Rectal smooth muscle tissue (tissue), 1 donor: ENCODE data around the gene TP53I13.
A peak's percentile ranks its signal among the peaks of the same experiment; 100 is the strongest.

Source experiments
- H3K27ac ChIP-seq: one replicate; pipeline ENCODE4 v1.7.0; 2013; ENCODE audit warnings: low read depth, low read length, inconsistent platforms
- H3K27me3 ChIP-seq: one replicate; pipeline ENCODE4 v1.7.0; 2013; ENCODE audit warnings: low read length; ENCODE audit not compliant: control insufficient read depth, insufficient read depth
- H3K36me3 ChIP-seq: one replicate; pipeline ENCODE4 v1.7.0; 2013; ENCODE audit warnings: low read length; ENCODE audit not compliant: control insufficient read depth, insufficient read depth
- H3K4me1 ChIP-seq: one replicate; pipeline ENCODE4 v1.7.0; 2013; ENCODE audit warnings: low read length; ENCODE audit not compliant: control insufficient read depth, insufficient read depth
- H3K4me3 ChIP-seq: one replicate; pipeline ENCODE4 v1.7.0; 2013; ENCODE audit warnings: low read length
- H3K9ac ChIP-seq: one replicate; pipeline ENCODE4 v1.7.0; 2013; ENCODE audit warnings: low read length

TP53I13 gene

GRCh38 chr17:29578626-29579485 is 10.4 kb downstream of the TP53I13 start:
- no peaks in the 10 kb centered on the region for H3K27me3 ChIP-seq
- no peak overlapping the region for H3K27ac ChIP-seq
- H3K4me3 ChIP-seq = no peak overlapping the region
- peaks cover 10% of the 10 kb centered on the region for H3K4me1 ChIP-seq
- peaks cover 23% of the 10 kb centered on the region for H3K36me3 ChIP-seq
- H3K9ac ChIP-seq = no peak overlapping the region

GRCh38 chr17:29579866-29580771 is 11.6 kb downstream of the TP53I13 start:
- H3K4me1 ChIP-seq = peaks cover 10% of the 10 kb centered on the region
- no peak overlapping the region for H3K4me3 ChIP-seq
- H3K36me3 ChIP-seq = peaks cover 18% of the 10 kb centered on the region
- no peak overlapping the region for H3K9ac ChIP-seq
- H3K27ac ChIP-seq = no peak overlapping the region
- no peaks in the 10 kb centered on the region for H3K27me3 ChIP-seq

- no peak overlapping the region for H3K4me3 ChIP-seq
- peaks cover 10% of the 10 kb centered on the region for H3K4me1 ChIP-seq
- peaks cover 3% of the 10 kb centered on the region for H3K36me3 ChIP-seq
- H3K27ac ChIP-seq = no peak overlapping the region
- H3K27me3 ChIP-seq = no peaks in the 10 kb centered on the region
- no peak overlapping the region for H3K9ac ChIP-seq
Measured at GRCh38 chr17:29581583-29582253, 13.2 kb downstream of the TP53I13 start.

- no peak overlapping the region for H3K27ac ChIP-seq
- H3K36me3 ChIP-seq = peaks cover 3% of the 10 kb centered on the region
- no peak overlapping the region for H3K9ac ChIP-seq
- no peak overlapping the region for H3K4me3 ChIP-seq
- peaks cover 8% of the 10 kb centered on the region for H3K4me1 ChIP-seq
- no peaks in the 10 kb centered on the region for H3K27me3 ChIP-seq
Measured at GRCh38 chr17:29582254-29582765, 13.8 kb downstream of the TP53I13 start.

- H3K4me3 ChIP-seq = no peak overlapping the region
- no peak overlapping the region for H3K27ac ChIP-seq
- H3K4me1 ChIP-seq = peaks cover 6% of the 10 kb centered on the region
Measured at GRCh38 chr17:29582772-29583171, 14.3 kb downstream of the TP53I13 start.

GRCh38 chr17:29583324-29584248 is 15.1 kb downstream of the TP53I13 start:
- Histone ChIP-seq H3K9ac (no peak overlapping the region), H3K36me3 (no peaks in the 10 kb centered on the region), H3K4me1 (peaks cover 10% of the 10 kb centered on the region), H3K27me3 (no peaks in the 10 kb centered on the region), H3K4me3 (no peak overlapping the region), H3K27ac (no peak overlapping the region)

More at GRCh38 chr17:29582772-29583171, 14.3 kb downstream of the TP53I13 start:
- H3K27me3 ChIP-seq = no peaks in the 10 kb centered on the region
- no peak overlapping the region for H3K9ac ChIP-seq
- H3K36me3 ChIP-seq = peaks cover 3% of the 10 kb centered on the region

- Histone ChIP-seq H3K27me3 (no peaks in the 10 kb centered on the region), H3K27ac (peak overlapping the region; percentile 12), H3K9ac (no peak overlapping the region), H3K4me1 (peaks cover 10% of the 10 kb centered on the region), H3K4me3 (no peak overlapping the region), H3K36me3 (no peaks in the 10 kb centered on the region)
Measured at GRCh38 chr17:29584452-29585079, 16.1 kb downstream of the TP53I13 start.

GRCh38 chr17:29585080-29585751 is 16.7 kb downstream of the TP53I13 start:
- peak overlapping the region; percentile 37 for H3K27ac ChIP-seq

GRCh38 chr17:29586676-29587469 is 18.4 kb downstream of the TP53I13 start:
- peaks cover 24% of the 10 kb centered on the region for H3K4me1 ChIP-seq

More at GRCh38 chr17:29585080-29585751, 16.7 kb downstream of the TP53I13 start:
- H3K4me3 ChIP-seq = peak overlapping the region; percentile 18
- peaks cover 15% of the 10 kb centered on the region for H3K4me1 ChIP-seq
- H3K27me3 ChIP-seq = no peaks in the 10 kb centered on the region
- no peaks in the 10 kb centered on the region for H3K36me3 ChIP-seq
- no peak overlapping the region for H3K9ac ChIP-seq

GRCh38 chr17:29587591-29587990 is 19.1 kb downstream of the TP53I13 start:
- Histone ChIP-seq H3K4me3 (peak overlapping the region; percentile 85), H3K9ac (no peak overlapping the region), H3K4me1 (peaks cover 30% of the 10 kb centered on the region), H3K27me3 (no peaks in the 10 kb centered on the region), H3K36me3 (no peaks in the 10 kb centered on the region), H3K27ac (peak overlapping the region; percentile 64)

More at GRCh38 chr17:29586676-29587469, 18.4 kb downstream of the TP53I13 start:
- no peak overlapping the region for H3K9ac ChIP-seq
- no peaks in the 10 kb centered on the region for H3K36me3 ChIP-seq
- no peak overlapping the region for H3K4me3 ChIP-seq
- H3K27ac ChIP-seq = no peak overlapping the region
- H3K27me3 ChIP-seq = no peaks in the 10 kb centered on the region
